Activated CD4-positive, alpha-beta T cell treated with anti-CD3 and anti-CD28 coated beads, Interleukin-2, amount 50 U/mL, for 24 hours (primary cell): Measurements from ENCODE around the gene HOPX.
A peak's percentile ranks its signal among the peaks of the same experiment; 100 is the strongest.
"Not testable (repeated sequence)": the region's sequence is repeated elsewhere in the genome, so short reads cannot be mapped to it uniquely, and the experiment has no call there.

Experiments
- DNase-seq, 2 donors: peaks; one replicate each; pipeline ENCODE4 v3.0.0-alpha.2; 2020; ENCODE audit warnings: low read depth in 1 of 2, low spot score in 1 of 2

HOPX gene

DNA sequence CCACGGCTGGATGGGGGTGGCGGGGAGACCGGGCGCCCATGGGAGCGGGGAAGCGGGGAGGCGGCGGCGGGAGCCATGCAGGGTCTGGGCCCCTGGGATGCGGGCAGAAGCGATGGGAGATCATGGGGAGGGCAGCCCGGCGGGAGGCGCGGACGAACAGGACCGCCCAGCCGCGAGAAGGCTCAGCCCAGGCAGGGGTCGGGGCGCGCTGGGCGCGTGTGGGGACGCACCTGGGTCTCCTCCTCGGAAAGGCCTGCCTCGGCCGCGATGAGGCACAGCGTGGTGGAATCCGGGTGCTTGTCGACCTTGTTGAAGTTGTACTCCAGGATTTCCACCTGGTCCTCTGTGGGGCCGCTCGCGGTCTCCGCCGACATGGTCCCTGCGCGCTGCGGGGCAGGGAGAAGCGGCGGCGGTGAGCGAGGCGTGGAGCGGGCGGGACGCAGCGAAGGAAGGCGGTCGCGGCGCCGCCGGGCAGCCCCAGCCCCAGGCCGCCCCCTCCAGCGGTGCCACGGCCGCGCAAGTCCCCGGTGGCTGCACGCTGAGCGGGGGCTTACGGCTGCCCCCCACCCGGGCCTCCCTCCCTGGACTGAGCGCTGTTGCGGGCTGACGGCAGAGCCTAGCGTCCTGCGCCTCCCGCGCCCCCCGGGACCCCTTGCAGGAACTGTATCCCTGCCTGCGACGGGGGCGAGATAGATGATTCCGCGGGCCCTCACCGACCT lies 25.3 kb downstream of the HOPX start:
- no peak for DNase-seq

DNA sequence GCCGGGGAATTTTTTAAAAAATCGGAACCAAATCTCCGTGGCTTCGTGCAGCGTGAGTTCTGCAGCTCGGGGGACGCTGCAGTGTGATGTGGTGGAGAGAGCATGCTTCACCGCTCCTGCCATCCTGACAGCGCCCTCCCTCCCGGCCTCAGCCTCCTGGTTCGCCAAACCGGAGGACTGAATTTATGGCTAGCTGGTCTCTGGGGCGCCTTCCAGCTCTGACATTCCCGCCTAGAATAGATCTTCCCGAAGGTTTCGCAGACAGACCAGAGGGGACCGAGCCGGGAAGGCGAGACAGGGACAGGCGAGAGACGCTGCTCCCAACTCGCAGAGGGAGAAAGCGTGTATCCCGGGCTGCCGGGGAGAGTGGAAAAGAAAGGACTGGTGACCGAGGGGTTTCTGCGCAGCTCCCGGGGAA lies 25.9 kb downstream of the HOPX start:
- peak in 1 of 2 donors; percentile 6 for DNase-seq

DNA sequence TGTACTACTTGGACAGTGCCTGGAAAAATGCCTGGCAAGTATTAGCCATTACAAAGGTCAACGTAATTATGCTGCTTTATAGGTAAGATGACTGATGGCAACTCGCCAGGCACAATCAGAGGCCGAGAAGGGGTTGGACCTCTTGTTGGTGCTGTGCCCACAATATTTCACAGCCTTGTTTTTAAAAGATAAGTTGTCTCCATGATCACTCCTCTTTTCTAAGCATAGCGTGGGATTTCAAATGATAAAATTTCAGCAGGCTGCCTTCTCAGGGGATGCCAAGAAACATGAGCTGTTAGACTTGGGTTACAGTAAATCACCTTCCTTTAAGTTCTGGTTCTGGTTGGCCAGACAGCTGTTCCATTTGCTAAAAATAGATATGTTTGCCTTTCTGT lies 26.9 kb downstream of the HOPX start:
- DNase-seq = no peak

DNA sequence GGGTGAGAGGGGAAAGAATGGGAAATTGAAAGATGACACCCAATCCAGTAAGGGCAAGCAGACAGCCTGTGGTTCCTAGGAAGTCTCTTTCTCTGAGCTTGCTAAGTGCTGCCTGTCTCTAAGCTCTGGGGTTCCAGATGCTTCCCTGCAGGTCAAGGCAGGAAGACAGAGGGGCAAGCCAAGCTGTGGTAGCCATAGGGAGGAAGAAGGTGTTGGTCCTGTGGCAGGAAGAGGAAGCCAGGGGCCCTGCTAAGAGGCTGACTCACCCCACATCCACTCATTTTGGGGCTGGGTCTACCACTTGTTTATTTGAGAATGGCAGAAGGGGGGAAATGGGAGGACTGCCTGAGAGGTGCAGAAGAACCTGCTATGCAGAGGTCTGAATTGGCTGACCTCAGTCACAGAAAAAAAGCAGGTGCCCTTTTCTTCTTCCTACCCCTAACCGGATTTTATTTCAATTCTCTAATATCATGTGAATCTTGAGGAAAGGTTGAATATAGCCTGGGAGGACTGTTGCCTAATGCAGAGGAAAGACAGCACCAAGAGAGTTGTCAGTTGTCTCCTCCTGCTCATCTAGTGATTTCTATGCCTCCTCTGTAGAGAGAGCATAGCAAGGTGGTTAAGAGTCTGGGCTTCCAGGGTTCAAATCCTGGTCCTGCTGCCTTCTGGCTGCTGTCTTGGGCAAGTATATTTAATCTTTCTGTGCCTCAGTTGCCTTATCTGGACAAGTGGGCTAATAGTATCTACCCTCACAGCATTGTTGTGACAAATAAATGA lies 27.4 kb downstream of the HOPX start:
- DNase-seq = no peak

DNA sequence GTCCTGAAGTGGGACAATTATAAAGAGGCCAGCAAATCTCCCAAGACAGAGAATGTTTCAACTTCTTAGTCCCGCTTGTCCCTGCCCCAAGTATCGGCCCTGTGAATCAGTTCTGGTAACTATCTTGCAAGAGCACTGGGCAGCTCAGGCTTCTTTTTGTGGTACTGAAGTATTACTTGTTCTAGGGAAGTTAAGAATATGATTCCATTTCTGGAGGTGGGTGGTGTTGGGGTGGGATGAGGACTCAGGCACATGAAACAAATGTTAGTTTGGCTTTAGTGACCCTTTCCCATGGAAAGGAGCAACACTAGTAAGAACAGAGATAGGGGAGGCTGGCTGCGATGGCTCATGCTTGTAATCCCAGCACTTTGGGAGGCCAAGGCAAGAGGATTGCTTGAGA lies 28.9 kb downstream of the HOPX start:
- DNase-seq = no peak

GRCh38 chr4:56651056-56651350 lies 30.1 kb downstream of the HOPX start:
- DNase-seq = no peak

DNA sequence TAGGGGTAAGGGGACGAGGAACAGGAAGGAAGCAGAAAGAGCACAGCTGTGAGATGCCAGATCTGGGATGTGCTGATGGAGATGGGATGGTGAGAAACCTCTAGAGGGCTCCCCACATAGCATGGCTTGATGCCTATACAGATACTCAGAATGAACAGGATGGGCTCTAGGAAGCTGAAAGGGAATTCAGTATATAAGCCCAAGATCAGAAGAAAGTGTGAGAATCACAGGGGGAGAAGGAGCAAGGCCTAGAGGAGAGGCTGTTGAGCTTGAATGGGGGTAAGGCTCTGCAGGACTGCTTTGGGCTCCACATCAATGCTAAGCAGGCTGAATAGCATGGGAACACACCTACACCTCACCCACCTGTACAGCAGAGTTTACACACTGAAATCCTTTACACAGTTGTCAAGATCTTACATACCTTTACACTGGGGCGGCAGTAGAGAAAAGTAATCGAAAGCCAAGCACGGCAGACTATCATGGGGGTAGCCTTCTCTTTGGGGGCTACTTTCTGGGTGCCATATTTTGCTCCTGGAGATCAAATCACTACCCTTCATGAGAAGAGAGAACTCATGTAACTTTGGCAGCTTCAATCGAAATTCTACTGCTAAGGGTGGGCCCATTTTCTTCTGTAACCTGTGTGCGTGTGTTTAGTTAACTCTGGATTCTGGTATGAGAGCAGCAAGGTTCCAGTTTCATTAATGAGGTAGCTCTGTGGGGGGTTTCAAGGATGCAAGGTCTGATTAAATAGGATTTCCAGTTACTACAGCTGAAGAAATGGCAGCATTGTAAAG lies 30.6 kb downstream of the HOPX start:
- DNase-seq = no peak

DNA sequence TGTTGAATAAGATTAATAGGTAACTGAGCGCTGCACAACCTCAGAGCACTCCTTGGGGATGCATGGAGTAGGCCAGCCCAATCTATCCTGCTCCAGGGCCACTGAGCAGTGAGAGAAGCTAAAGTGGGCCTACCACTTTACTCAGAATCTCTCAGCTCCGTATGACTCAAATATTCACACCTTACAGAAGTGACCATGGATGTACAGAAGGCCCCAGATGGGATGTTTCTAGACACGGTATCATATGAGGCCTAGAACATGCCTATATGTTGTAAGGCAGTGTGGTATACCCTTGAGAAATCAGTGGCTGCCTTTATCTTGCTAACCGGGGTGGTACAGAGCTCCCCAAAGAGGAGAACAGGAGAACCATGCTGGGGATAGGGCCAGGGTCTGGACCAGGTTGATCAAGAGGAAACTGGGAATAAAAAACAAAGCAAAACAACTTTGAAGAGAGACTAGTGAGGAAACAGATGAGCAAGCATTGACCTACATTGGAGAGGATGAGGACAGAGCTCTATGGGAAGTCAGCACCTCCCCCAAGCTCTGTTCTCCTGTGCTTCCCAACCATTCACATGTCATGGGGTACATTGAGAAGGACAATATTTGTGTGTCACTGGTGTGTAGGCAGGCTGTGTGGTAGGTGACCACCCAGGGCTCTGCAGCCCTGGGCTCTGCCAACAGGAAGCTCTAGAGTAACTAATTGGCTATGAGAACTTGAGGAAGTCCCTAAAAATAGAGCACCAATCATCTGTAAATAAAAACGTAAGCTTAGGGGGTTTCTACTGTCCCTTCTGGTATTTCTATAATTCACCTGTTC lies 31.4 kb downstream of the HOPX start:
- DNase-seq = no peak

DNA sequence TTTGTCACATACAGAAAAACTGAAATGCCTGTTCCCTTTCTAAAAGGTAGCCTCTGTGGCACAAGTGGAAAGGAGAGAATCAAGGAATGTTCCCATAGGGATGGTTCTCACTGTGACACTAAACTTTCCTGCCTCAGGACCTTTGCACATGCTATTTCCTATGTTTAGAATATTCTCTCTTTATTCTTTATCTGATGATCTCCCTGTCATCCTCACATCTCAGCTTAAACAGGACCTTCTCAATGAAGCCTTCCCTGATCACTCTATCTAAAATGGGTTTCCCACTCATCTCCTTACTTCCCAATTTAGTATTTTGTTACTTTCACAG lies 32.3 kb downstream of the HOPX start:
- DNase-seq = no peak

- no peak for DNase-seq
Observed at GRCh38 chr4:56648021-56648823, 32.9 kb downstream of the HOPX start.

DNA sequence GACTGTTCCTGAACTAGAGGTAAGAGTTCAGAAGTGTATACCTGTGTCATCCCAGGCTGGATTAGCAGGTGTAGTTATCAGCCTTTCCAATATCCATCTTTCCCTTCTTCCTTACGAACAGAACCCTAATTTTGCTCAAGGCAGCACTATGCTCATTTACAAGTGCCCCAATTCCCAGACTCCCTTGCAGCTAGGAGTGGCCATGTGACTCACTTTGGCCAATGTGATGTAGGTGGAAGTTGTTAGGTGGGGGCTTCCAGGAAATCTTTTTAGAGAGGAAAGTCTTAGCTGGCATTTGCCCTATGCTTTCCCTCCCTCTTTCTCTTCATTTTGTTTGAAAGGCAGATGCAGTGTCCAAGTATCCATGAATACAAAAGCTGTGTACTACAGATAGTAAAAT lies 34.8 kb downstream of the HOPX start:
- DNase-seq = no peak

GRCh38 chr4:56643596-56643995 lies 37.5 kb downstream of the HOPX start:
- DNase-seq = no peak

DNA sequence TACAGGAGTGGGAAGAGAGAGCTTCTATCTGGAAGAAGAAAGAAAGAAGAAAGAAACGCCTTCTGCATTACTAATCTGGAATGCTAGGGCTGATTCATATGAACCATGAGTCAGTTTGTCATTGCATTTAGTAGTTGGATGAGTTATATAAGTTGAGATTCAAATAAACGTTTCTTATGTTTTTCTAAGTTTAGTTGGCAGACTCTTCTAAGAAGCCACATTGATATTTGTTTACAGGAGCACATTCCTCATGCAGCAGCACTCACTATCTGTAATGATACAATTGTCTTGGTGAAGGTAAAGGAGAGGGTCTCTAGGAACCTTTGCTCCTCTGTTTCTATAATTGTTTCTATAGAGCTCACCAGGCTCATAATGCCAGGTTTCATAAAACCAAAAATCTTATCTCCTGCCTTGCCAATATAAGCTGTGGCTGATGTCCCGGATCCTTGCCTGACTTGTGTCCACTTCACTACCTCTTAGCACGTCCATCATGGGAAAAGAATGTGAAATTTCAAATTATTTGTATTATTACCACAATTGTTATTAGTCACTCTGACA lies 39.5 kb downstream of the HOPX start:
- DNase-seq = no peak

DNA sequence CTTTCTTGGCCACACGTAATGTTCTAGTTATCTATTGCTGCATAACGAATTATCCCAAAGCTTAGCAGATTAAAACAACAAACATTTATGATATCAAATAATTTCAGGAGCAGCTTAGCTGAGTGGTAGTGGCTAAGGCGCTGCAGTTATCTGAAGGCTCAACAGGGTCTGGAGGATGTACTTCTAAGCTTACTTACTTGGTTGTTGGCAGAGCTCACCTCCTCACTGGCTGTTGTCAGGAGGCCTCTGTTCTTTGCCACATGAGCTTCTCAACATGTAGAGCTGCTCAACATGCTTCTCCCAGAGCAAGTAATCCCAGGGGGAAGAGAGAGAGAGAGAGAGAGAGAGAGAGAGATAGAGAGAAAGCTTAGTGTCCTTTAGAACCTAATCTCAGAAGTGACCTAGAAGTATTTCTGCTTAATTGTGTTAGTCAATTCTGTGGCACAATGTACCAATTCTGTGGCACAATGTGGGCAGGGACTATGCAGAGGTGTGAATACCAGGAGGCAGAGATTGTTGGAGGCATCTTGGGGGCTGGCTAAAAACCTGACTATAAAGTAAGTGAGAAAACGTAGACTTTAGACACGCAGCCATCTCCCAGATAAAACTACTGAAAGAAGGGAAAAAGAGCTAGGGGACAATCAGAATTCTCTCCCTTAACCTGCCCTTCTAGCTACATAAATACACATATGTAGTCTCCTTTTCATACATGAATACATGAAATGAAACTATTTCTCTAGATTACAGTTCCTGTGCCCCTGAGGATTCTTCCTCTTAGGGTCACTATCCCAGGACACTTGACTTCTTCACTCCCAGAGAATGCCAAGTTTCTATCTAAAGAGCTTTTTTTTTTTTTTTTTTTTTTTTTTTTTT lies 40.2 kb downstream of the HOPX start:
- DNase-seq = no peak

GRCh38 chr4:56637791-56638190 lies 43.3 kb downstream of the HOPX start:
- DNase-seq = no peak

DNA sequence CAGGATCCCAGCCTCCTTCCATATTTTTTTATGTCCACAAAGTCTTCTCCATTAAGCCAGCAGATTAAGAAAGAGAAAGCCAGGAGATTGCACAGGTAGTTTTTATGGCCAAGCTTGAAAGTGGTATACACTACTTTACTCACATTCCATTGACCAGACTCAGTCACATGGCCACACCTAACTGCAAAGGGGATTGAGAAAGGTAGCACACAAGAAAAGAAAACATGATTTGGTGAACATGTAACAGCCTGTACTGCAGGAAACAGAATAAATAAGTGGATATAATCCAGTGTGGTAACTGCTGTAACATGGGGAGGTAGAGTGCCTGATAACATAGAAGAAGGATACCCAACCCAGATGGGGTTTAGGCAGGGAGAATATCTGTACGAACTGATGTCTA lies 43.9 kb downstream of the HOPX start:
- no peak for DNase-seq

GRCh38 chr4:56634954-56635353 lies 46.1 kb downstream of the HOPX start:
- DNase-seq = not testable (repeated sequence)

DNA sequence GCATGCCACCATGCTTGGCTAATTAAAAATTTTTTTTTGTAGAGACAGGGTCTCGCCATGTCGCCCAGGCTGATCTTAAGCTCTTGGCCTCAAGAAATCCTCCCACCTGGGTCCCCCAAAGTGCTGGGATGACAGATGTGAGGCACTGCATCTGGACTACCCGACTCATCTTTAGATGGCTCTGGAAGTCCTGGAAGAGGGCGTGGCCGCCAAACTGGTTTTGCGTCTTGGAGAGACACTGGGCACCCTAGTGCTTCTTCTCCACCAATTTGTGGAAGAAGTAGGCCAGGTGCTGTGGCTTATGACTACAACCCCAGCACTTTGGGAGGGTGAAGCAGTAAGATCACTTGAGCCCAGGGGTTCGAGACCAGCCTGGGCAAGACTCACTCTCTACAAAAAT lies 47.6 kb downstream of the HOPX start:
- no peak for DNase-seq

- DNase-seq = no peak
Observed at GRCh38 chr4:56630876-56631666, 50.0 kb downstream of the HOPX start.
